Breast epithelium (tissue), 3 donors: ENCODE results near the gene RABGAP1L.
"Not testable (repeated sequence)": the region's sequence is repeated elsewhere in the genome, so short reads cannot be mapped to it uniquely, and the experiment has no call there.

Experiments
- POLR2A ChIP-seq: fragments of 450-650 bp; IDR thresholded peaks from one replicate; pipeline ENCODE4 v1.6.1; 2016; ENCODE audit warnings: antibody characterized with exemption, mild to moderate bottlenecking, moderate library complexity
- TF ChIP-seq, protein P1 (sequence below), 3 donors: fragments of 450-650 bp; IDR thresholded peaks; one replicate each; pipeline ENCODE4 v1.5.1; 2016 to 2017; ENCODE audit warnings: antibody characterized with exemption in 3 of 3, mild to moderate bottlenecking in 3 of 3, moderate library complexity in 3 of 3

DNA sequence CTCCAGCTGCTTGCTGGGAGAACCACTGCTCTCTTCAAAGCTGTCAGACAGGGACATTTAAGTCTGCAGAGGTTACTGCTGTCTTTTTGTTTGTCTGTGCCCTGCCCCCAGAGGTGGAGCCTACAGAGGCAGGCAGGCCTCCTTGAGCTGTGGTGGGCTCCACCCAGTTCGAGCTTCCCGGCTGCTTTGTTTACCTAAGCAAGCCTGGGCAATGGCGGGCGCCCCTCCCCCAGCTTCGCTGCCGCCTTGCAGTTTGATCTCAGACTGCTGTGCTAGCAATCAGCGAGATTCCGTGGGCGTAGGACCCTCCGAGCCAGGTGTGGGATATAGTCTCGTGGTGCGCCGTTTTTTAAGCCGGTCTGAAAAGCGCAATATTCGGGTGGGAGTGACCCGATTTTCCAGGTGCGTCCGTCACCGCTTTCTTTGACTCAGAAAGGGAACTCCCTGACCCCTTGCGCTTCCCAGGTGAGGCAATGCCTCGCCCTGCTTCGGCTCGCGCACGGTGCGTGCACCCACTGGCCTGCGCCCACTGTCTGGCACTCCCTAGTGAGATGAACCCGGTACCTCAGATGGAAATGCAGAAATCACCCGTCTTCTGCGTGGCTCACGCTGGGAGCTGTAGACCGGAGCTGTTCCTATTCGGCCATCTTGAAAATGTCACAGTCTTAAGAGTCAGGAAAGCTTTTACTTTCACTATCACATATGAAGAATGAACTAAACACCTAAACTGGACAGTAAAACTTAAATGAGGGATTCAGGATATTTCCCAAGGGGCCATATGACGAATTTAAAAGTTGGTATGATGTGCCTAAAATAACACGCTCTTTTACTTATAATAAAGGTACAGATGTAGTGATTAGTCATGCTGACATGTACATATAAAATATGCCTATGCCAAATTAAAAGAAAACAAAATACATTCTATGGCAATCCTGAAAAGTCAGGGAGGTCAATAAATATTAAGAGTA, 689.6 kb downstream of the RABGAP1L start:
- TF ChIP-seq, protein P1, sequence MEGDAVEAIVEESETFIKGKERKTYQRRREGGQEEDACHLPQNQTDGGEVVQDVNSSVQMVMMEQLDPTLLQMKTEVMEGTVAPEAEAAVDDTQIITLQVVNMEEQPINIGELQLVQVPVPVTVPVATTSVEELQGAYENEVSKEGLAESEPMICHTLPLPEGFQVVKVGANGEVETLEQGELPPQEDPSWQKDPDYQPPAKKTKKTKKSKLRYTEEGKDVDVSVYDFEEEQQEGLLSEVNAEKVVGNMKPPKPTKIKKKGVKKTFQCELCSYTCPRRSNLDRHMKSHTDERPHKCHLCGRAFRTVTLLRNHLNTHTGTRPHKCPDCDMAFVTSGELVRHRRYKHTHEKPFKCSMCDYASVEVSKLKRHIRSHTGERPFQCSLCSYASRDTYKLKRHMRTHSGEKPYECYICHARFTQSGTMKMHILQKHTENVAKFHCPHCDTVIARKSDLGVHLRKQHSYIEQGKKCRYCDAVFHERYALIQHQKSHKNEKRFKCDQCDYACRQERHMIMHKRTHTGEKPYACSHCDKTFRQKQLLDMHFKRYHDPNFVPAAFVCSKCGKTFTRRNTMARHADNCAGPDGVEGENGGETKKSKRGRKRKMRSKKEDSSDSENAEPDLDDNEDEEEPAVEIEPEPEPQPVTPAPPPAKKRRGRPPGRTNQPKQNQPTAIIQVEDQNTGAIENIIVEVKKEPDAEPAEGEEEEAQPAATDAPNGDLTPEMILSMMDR (IDR thresholded peaks at IDR 0.05), result not testable (repeated sequence)
- not testable (repeated sequence) for TF ChIP-seq POLR2A
